HL-60 (cell line): ENCODE data around the gene MOCS1.

ENCODE experiments used
- CTCF ChIP-seq: IDR thresholded peaks from one replicate; pipeline ENCODE4 v1.5.1; 2011; ENCODE audit warnings: low read length, control low read depth, inconsistent platforms; ENCODE audit not compliant: insufficient read depth
- GABPA ChIP-seq: IDR thresholded peaks from 2 replicates; pipeline ENCODE4 v1.6.1; 2012; ENCODE audit warnings: low read depth
- POLR2AphosphoS5 ChIP-seq: IDR thresholded peaks from 2 replicates; pipeline ENCODE4 v1.6.1; 2012; ENCODE audit warnings: low read depth
- REST ChIP-seq: IDR thresholded peaks from 2 replicates; pipeline ENCODE4 v1.6.1; 2012; ENCODE audit warnings: low read depth; ENCODE audit not compliant: insufficient replicate concordance
- SPI1 ChIP-seq: IDR thresholded peaks from 2 replicates; pipeline ENCODE4 v1.6.1; 2012; ENCODE audit warnings: low read depth, mild to moderate bottlenecking, borderline replicate concordance

- no peak for TF ChIP-seq POLR2AphosphoS5
- TF ChIP-seq CTCF = no peak
- no peak for TF ChIP-seq GABPA
- TF ChIP-seq REST = no peak
- no peak for TF ChIP-seq SPI1
Measured at GRCh38 chr6:39920157-39920556, 14.1 kb downstream of the MOCS1 start.
